Activated naive CD4-positive, alpha-beta T cell (primary cell): ENCODE results near the gene MIPOL1.
"Not testable (repeated sequence)": the region's sequence is repeated elsewhere in the genome, so short reads cannot be mapped to it uniquely, and the experiment has no call there.

Source experiments
- DNase-seq, 4 experiments: peaks; one replicate each; lab custom pipeline; 2025; lab: John Stamatoyannopoulos, UW

Gene MIPOL1

GRCh38 chr14:37462426-37462825 lies 264.7 kb downstream of the MIPOL1 start:
- DNase-seq = not testable (repeated sequence)

GRCh38 chr14:37464192-37464858 lies 266.6 kb downstream of the MIPOL1 start:
- no peak for DNase-seq

GRCh38 chr14:37466003-37466622 lies 268.4 kb downstream of the MIPOL1 start:
- no peak for DNase-seq

- DNase-seq = no peak
Measured at GRCh38 chr14:37466623-37467088, 268.9 kb downstream of the MIPOL1 start.

- no peak for DNase-seq
Measured at GRCh38 chr14:37469650-37470049, 271.9 kb downstream of the MIPOL1 start.

GRCh38 chr14:37470251-37470650 lies 272.5 kb downstream of the MIPOL1 start:
- DNase-seq = no peak

GRCh38 chr14:37472906-37473305 lies 275.2 kb downstream of the MIPOL1 start:
- DNase-seq = no peak

GRCh38 chr14:37474191-37474590 lies 276.5 kb downstream of the MIPOL1 start:
- no peak for DNase-seq

- DNase-seq = no peak
Measured at GRCh38 chr14:37480446-37481290, 282.9 kb downstream of the MIPOL1 start.

- no peak for DNase-seq
Measured at GRCh38 chr14:37482428-37482827, 284.7 kb downstream of the MIPOL1 start.

- DNase-seq = no peak
Measured at GRCh38 chr14:37483672-37484071, 285.9 kb downstream of the MIPOL1 start.

- no peak for DNase-seq
Measured at GRCh38 chr14:37490607-37491006, 292.9 kb downstream of the MIPOL1 start.

- DNase-seq = no peak
Measured at GRCh38 chr14:37491076-37491475, 293.3 kb downstream of the MIPOL1 start.

GRCh38 chr14:37493606-37494005 lies 295.9 kb downstream of the MIPOL1 start:
- DNase-seq = no peak

- DNase-seq = no peak
Measured at GRCh38 chr14:37497422-37497821, 299.7 kb downstream of the MIPOL1 start.

- no peak for DNase-seq
Measured at GRCh38 chr14:37501877-37502276, 304.1 kb downstream of the MIPOL1 start.

- DNase-seq = no peak
Measured at GRCh38 chr14:37508503-37508902, 310.8 kb downstream of the MIPOL1 start.

GRCh38 chr14:37512173-37512572 lies 314.4 kb downstream of the MIPOL1 start:
- no peak for DNase-seq

- DNase-seq = no peak
Measured at GRCh38 chr14:37515771-37516170, 318.0 kb downstream of the MIPOL1 start.

GRCh38 chr14:37526994-37527393 lies 329.3 kb downstream of the MIPOL1 start:
- no peak for DNase-seq

- no peak for DNase-seq
Measured at GRCh38 chr14:37539992-37540391, 342.3 kb downstream of the MIPOL1 start.

- DNase-seq = no peak
Measured at GRCh38 chr14:37544407-37544806, 346.7 kb downstream of the MIPOL1 start.

- no peak for DNase-seq
Measured at GRCh38 chr14:37545174-37545573, 347.4 kb downstream of the MIPOL1 start.
